GM20431 (cell line): Measurements from ENCODE around the gene APOH.

Experiments
- in situ Hi-C: fragments of 300-500 bp; cut with MseI, MboI; formaldehyde crosslinking; loops from one replicate; pipeline ENCODE4 v1.15.0; 2020; ENCODE audit warnings: low sequenced_read_pairs; ENCODE audit not compliant: unreplicated experiment

APOH gene, protein sequence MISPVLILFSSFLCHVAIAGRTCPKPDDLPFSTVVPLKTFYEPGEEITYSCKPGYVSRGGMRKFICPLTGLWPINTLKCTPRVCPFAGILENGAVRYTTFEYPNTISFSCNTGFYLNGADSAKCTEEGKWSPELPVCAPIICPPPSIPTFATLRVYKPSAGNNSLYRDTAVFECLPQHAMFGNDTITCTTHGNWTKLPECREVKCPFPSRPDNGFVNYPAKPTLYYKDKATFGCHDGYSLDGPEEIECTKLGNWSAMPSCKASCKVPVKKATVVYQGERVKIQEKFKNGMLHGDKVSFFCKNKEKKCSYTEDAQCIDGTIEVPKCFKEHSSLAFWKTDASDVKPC

GRCh38 chr17:66228887-66229782, at the start of gene APOH:
Gene APOH (minus strand): TSS chr17:66229415. CDS start chr17:66229379, 36 bp downstream.
- in situ Hi-C loops = no loop called here

DNA sequence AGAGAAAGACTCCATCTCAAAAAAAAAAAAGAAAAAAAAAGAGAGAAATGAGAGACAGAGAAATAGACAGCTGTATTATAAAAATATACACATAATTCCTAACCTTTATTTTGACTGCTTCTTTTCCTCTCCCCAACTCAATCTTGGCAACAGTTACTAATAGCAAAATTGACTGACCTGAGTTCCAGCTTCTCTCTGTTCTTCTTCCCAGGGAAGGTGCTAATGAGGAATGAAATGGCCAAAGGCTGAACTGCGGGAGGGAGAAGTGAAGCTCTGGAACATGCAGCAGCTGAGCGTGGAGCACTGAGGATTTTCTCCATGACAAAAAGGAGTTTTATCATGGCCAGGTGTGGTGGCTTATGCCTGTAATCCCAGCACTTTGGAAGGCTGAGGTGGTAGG, 48.0 kb upstream of the APOH start:
- in situ Hi-C loops = no loop called here

- in situ Hi-C loops = no loop called here
Observed at GRCh38 chr17:66276328-66276937, 47.2 kb upstream of the APOH start.

- in situ Hi-C loops = no loop called here
Observed at GRCh38 chr17:66275651-66276050, 46.4 kb upstream of the APOH start.

- in situ Hi-C loops = loop anchor here (25.0 kb wide), 1 partner anchor 289 kb away; no protein-coding TSS in a partner anchor
Observed at GRCh38 chr17:66273586-66273848, 44.3 kb upstream of the APOH start.

GRCh38 chr17:66272811-66273585, 43.8 kb upstream of the APOH start:
- in situ Hi-C loops = loop anchor here (25.0 kb wide), 1 partner anchor 289 kb away; no protein-coding TSS in a partner anchor

- in situ Hi-C loops = loop anchor here (25.0 kb wide), 1 partner anchor 291 kb away; no protein-coding TSS in a partner anchor
Observed at GRCh38 chr17:66271512-66271911, 42.3 kb upstream of the APOH start.

- in situ Hi-C loops = loop anchor here (25.0 kb wide), 1 partner anchor 292 kb away; no protein-coding TSS in a partner anchor
Observed at GRCh38 chr17:66270106-66270505, 40.9 kb upstream of the APOH start.

GRCh38 chr17:66268247-66268927, 39.2 kb upstream of the APOH start:
- in situ Hi-C loops = loop anchor here (25.0 kb wide), 1 partner anchor 294 kb away; no protein-coding TSS in a partner anchor

GRCh38 chr17:66264696-66265095, 35.5 kb upstream of the APOH start:
- in situ Hi-C loops = loop anchor here (25.0 kb wide), 1 partner anchor 298 kb away; no protein-coding TSS in a partner anchor

- in situ Hi-C loops = loop anchor here (25.0 kb wide), 1 partner anchor 300 kb away; no protein-coding TSS in a partner anchor
Observed at GRCh38 chr17:66262767-66263166, 33.6 kb upstream of the APOH start.

DNA sequence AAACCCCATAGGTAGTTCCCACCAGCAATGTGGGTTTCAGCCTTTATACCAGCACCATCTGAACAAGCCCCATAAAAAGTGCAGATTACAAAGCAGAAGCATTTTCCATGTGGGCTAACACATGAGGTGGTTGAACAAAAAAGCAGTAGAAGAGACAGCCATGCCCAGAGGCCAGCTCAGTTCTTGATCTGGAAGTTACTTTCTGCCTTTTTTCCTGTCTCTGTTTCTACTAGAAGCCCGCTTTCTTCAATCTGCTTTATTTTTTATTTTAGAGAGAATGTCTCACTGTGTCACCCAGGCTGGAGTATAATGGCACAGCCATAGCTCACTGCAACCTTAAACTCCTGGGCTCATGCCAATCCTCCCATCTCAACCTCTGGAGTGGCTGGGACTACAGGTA, 31.5 kb upstream of the APOH start:
- in situ Hi-C loops = loop anchor here (25.0 kb wide), 1 partner anchor 302 kb away; no protein-coding TSS in a partner anchor

GRCh38 chr17:66260275-66260674, 31.1 kb upstream of the APOH start:
- in situ Hi-C loops = loop anchor here (25.0 kb wide), 1 partner anchor 302 kb away; no protein-coding TSS in a partner anchor

- in situ Hi-C loops = loop anchor here (25.0 kb wide), 1 partner anchor 307 kb away; no protein-coding TSS in a partner anchor
Observed at GRCh38 chr17:66255527-66255971, 26.3 kb upstream of the APOH start.

DNA sequence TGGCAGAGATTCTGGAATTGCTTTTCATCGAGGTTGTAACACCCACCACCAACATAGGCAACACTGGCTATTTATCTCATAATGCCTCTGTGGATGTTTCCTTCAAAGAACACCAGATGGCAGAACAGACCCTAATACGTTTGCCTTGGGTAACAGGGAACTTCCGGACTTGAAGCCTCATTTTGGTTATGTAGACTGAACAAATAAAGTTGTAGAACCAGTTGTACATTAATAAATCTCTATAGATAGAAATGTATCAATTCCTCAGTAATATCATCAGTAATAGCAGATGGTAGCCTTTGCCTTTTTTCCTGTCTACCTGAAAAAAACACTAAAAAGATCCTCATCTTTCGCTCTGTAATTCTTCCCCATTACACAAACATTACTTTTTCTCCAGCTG, 25.9 kb upstream of the APOH start:
- in situ Hi-C loops = loop anchor here (25.0 kb wide), 1 partner anchor 307 kb away; no protein-coding TSS in a partner anchor

GRCh38 chr17:66253458-66253857, 24.2 kb upstream of the APOH start:
- in situ Hi-C loops = loop anchor here (25.0 kb wide), 1 partner anchor 309 kb away; no protein-coding TSS in a partner anchor

DNA sequence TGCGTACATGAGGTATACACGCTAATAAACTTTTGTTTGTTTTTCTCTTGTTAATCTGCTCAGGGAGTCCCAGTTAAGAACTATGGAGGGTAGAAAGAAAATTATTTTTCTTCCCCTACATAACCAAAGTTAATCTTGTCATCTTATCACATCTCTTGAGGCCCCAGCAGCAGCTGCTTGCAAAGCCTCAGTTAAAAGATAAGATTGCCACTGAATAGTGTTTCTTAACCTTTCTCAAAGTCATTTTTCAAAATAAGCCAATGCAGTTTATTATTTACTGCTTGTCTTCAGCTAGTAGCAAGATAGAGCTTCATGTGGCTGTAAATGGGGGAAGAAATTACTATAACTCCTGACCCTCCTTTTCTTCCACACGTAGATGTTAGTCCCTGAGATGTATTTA, 21.5 kb upstream of the APOH start:
- in situ Hi-C loops = loop anchor here (25.0 kb wide), 1 partner anchor 312 kb away; no protein-coding TSS in a partner anchor

DNA sequence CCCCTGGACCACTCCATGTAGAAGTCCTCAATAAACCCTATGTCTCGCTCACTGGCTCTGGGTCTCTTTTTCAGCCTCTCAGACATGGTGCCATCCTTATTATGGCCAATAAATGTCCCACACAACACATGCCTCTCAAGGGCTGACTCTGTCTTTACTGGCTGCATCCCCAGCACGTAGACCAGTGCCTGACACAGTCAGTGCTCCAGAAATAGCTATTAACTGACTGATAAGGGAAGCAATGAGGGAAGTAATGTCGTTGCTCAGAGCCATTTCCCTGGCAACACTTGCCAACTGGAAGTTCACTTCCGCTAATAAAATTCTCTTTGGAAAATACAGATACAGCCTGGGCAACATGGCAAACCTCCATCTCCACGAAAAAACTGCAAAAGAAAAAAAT, 19.1 kb upstream of the APOH start:
- in situ Hi-C loops = no loop called here

DNA sequence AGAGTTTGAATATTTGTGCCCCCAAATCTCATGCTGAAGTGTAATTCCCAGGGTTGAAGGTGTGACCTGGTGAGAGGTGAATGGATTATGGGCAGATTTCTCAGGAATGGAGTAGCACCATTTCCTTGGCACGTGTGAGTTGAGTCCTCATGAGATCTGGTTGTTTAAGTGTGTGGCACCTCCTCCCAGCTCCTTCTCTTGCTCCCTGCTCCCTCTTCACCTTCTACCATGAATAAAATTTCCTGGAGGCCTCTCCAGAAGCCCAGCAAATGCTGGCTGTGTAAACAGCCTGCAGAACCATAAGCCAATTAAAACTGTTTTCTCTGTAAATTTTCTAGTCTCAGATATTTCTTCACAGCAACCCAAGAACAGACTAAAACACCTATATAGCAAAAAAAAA, 12.6 kb upstream of the APOH start:
- in situ Hi-C loops = no loop called here
